Testis (tissue), 3 donors: ENCODE data around the gene JAML. TPM values are rescaled to one million over a fixed set of nuclear protein-coding genes. Genes with fewer than 3 reads are reported as not detected.

ENCODE experiments used
- DNase-seq: peaks from one replicate; pipeline ENCODE4 v3.0.0-alpha.2; 2019
- H3K27ac ChIP-seq, 2 donors: fragments of 200-600 bp; sonication (generic); one replicate each; pipeline ENCODE4 v1.5.1; 2019
- H3K27me3 ChIP-seq: fragments of 200-600 bp; sonication (generic); one replicate; pipeline ENCODE4 v1.5.1; 2019
- H3K36me3 ChIP-seq: fragments of 200-600 bp; sonication (generic); one replicate; pipeline ENCODE4 v1.5.1; 2017; ENCODE audit warnings: low read depth; ENCODE audit errors: missing control alignments
- H3K4me1 ChIP-seq: fragments of 200-600 bp; sonication (generic); one replicate; pipeline ENCODE4 v1.5.1; 2019
- H3K4me3 ChIP-seq, 2 donors: fragments of 200-600 bp; sonication (generic); one replicate each; pipeline ENCODE4 v1.5.1; 2017 to 2019
- H3K9me3 ChIP-seq: fragments of 200-600 bp; sonication (generic); one replicate; pipeline ENCODE4 v1.5.1; 2017
- POLR2A ChIP-seq: fragments of 450-650 bp; IDR thresholded peaks from one replicate; pipeline ENCODE4 v1.6.1; 2017; ENCODE audit warnings: antibody characterized with exemption, mild to moderate bottlenecking, moderate library complexity
- WGBS, 2 donors: methylation state at CpG; one replicate each; pipeline ENCODE4 v1.1.5; 2018; 5-methylcytosine and 5-hydroxymethylcytosine counted together
- intact Hi-C: fragments of 100-400 bp; cut with DNase I; formaldehyde crosslinking; loops from one replicate; pipeline ENCODE4 v1.15.1; 2023; ENCODE audit warnings: low total_unique reads
- polyA plus RNA-seq: library from polyadenylated mRNA; stranded (reverse); fragments of 350-450 nt; fragmentation: Illumina TruSeq; extraction: RNeasy Lipid Tissue Mini Kit (QIAGEN cat#74804); gene quantifications from one replicate; pipeline ENCODE4 v1.2.3, GENCODE V29; 2014; ENCODE audit warnings: low read depth, low replicate concordance; ENCODE audit not compliant: insufficient read depth
- total RNA-seq, 2 donors: library from RNA; depleted of rRNA; stranded (reverse); fragments of >200 nt; gene quantifications; one replicate each; pipeline ENCODE4 v1.2.3, GENCODE V29; 2016
- TF ChIP-seq, protein P1 (sequence below), 3 experiments: fragments of 450-650 bp in 2 of 3; fragments of 200-600 bp in 1 of 3; sonication (generic) in 1 of 3; IDR thresholded peaks; one replicate each; pipeline ENCODE4 v1.5.1; 2016 to 2019; ENCODE audit warnings: antibody characterized with exemption in 3 of 3, mild to moderate bottlenecking in 2 of 3, moderate library complexity in 1 of 3

Gene JAML
- total and polyA plus RNA-seq, 3 donors from 2014 or later, result 1.9 to 9.7 (median 3.5) TPM

- no peaks in the 10 kb centered on the region for H3K4me1 ChIP-seq
- H3K27ac ChIP-seq, result no peak overlapping the region
- intact Hi-C loops, result no loop called here
- H3K36me3 ChIP-seq, result no peaks in the 10 kb centered on the region
- H3K27me3 ChIP-seq, result no peaks in the 10 kb centered on the region
- H3K9me3 ChIP-seq, result no peaks in the 10 kb centered on the region
- no peak for DNase-seq
- no peak overlapping the region for H3K4me3 ChIP-seq
- TF ChIP-seq, protein P1, sequence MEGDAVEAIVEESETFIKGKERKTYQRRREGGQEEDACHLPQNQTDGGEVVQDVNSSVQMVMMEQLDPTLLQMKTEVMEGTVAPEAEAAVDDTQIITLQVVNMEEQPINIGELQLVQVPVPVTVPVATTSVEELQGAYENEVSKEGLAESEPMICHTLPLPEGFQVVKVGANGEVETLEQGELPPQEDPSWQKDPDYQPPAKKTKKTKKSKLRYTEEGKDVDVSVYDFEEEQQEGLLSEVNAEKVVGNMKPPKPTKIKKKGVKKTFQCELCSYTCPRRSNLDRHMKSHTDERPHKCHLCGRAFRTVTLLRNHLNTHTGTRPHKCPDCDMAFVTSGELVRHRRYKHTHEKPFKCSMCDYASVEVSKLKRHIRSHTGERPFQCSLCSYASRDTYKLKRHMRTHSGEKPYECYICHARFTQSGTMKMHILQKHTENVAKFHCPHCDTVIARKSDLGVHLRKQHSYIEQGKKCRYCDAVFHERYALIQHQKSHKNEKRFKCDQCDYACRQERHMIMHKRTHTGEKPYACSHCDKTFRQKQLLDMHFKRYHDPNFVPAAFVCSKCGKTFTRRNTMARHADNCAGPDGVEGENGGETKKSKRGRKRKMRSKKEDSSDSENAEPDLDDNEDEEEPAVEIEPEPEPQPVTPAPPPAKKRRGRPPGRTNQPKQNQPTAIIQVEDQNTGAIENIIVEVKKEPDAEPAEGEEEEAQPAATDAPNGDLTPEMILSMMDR (IDR thresholded peaks at IDR 0.05), result no peak
- no peak for TF ChIP-seq POLR2A
- WGBS, 2 donors, result 80 to 87% methylated on average over 5 of the region's 5 CpGs
Measured at GRCh38 chr11:118163494-118163893, 61.3 kb downstream of the JAML start.

DNA sequence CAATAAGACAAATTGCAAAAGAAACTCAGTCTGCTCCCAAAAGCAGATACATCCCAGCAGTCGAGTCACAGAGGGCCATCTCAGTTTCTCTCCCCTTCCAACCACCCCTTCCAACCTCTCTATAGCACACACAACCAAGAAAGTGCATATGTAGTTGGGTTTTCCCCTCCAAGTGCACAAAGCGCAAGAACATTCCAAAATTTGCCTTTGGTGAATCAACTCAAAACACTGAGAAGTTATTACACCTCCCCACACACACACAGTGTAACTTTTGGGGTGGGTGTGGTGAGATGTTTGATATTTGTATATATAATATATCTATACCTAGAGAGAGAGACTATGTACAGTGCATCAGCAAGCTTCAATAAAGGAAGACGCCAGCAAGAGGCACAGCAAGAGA, 62.0 kb downstream of the JAML start:
- TF ChIP-seq POLR2A, result no peak
- TF ChIP-seq, protein P1 (IDR thresholded peaks at IDR 0.05), result no peak
- 91 to 93% methylated on average over 3 of the region's 3 CpGs for WGBS, 2 donors
- H3K4me1 ChIP-seq, result no peaks in the 10 kb centered on the region
- intact Hi-C loops, result no loop called here
- H3K36me3 ChIP-seq, result no peaks in the 10 kb centered on the region
- no peak for DNase-seq
- no peaks in the 10 kb centered on the region for H3K9me3 ChIP-seq
- no peaks in the 10 kb centered on the region for H3K27me3 ChIP-seq
- H3K27ac ChIP-seq, result no peak overlapping the region
- H3K4me3 ChIP-seq, result no peak overlapping the region

DNA sequence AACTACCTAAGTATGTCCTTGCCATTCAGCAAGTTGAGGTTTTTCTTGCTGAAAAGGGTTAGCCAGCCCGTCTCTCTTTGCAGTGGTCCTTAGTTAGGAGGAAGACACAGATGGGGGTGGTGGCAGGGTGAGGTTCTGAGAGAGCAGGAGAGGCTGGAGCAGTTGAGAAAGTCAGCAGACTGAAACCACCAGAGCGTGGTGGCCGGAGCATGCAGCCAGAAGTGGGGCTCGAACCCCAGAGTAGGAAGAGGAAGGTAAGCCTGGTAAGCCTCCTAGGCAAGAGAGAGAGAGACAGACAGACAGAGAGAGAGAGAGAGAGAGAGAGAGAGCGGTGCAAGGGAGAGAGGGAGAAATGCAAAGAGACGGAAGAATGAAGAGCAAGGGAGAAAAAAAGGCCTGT, 63.0 kb downstream of the JAML start:
- no peaks in the 10 kb centered on the region for H3K27me3 ChIP-seq
- no peak for TF ChIP-seq POLR2A
- TF ChIP-seq, protein P1 (IDR thresholded peaks at IDR 0.05), result no peak
- no peak for DNase-seq
- H3K36me3 ChIP-seq, result no peaks in the 10 kb centered on the region
- H3K9me3 ChIP-seq, result no peaks in the 10 kb centered on the region
- no peak overlapping the region for H3K27ac ChIP-seq
- H3K4me1 ChIP-seq, result no peaks in the 10 kb centered on the region
- intact Hi-C loops, result no loop called here
- no peak overlapping the region for H3K4me3 ChIP-seq
- WGBS, 2 donors, result 66 to 76% methylated on average over 6 of the region's 6 CpGs

DNA sequence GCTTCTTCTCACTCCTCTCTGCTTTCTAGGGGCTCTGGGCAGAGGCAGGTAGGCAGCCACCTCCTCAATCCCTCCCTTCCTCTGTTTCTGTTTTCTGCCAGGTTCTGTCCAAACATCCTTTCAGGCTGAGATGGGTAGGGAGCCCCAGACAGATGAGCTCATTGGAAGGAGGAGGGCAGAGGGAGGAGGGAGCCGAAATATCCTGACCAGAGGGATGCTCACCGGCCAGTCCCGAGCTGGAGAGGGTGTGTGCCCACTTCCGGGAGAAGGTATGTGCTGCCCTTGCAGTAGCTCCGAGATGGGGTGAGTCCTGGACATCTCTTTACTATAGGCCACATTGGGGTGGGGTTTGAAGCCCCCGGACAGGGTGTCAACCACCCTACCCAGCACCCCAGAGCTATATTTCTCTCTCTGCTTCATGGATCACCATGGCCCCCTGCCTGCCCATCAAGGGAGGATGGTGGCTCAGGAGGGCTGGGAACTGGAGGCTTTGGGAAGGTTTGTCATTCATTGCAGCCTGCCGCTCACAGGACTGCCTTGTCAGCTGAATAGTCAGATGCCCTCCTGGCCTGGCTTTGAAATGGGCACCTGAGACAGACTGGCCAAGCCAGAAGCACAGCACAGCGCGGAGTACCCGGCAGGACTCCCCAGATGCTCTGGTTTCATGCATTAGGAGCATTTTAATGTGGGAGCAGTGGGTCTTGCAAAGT, 67.5 kb downstream of the JAML start:
- no peaks in the 10 kb centered on the region for H3K36me3 ChIP-seq
- DNase-seq, result no peak
- TF ChIP-seq, protein P1 (IDR thresholded peaks at IDR 0.05), result no peak
- no peak for TF ChIP-seq POLR2A
- no peaks in the 10 kb centered on the region for H3K27me3 ChIP-seq
- no peak overlapping the region for H3K4me3 ChIP-seq
- peaks cover 12% of the 10 kb centered on the region for H3K4me1 ChIP-seq
- intact Hi-C loops, result no loop called here
- H3K27ac ChIP-seq, result no peak overlapping the region
- no peaks in the 10 kb centered on the region for H3K9me3 ChIP-seq
- 45 to 58% methylated on average over 3 to 9 of the region's 10 CpGs for WGBS, 2 donors
